ENCODE results near the gene ADGRB2. TPM values are rescaled to one million over a fixed set of nuclear protein-coding genes. Genes with fewer than 3 reads are reported as not detected.

ADGRB2 gene
- total RNA-seq, 1 experiment from 2014 or later: 15.6 TPM

DNA sequence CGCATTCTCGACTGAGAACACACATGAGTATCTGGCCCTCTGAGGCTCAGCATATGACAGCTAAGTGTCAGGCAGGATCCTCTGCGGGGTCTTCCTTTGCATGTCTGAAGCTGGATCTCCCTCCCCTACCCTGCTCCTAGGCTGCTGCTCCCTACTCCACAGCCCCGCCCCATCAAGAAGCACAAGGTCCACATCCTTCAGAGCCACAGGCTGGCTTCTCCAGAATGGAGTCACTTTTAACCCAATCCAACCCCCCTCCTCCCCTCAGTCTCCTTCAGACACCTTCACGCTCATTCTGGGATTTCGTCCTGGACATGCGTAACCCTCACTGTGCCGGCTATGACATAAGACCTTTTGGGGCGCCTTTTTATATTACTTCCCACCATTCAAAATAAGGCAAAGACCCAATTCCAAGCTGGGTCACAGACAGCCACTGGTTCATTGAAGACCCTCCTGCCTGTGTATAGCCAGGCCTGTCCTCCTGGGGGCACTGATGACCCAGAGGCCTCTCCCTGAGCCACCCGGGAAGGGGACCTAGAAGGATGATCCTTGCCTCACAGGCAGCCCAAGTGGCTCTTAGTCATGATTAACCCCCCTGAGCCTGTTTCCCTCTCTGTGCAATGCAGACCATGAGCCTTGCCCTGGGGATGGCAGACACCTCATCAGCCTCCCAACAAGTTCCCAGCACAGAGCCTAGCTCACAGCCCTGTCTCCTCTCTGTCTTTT lies 4.7 kb downstream of the ADGRB2 start:
- Histone ChIP-seq H3K79me2 (ENCODE audit: low read depth) (no peaks in the 10 kb centered on the region), H2AFZ (no peak overlapping the region), H3F3A (ENCODE audit: insufficient read depth, low read depth) (peaks cover 38% of the 10 kb centered on the region; the same call in 1 of the 2 replicates), H3K4me1 (replicated peaks; ENCODE audit: insufficient read depth) (peaks cover 46% of the 10 kb centered on the region), H3K4me2 (peak overlapping the region; percentile 75), H4K20me1 (ENCODE audit: insufficient read depth) (no peaks in the 10 kb centered on the region; the same call in 1 of the 2 replicates), H3K4me3 (no peak overlapping the region), H3K9me3 (ENCODE audit: insufficient read depth, low read depth) (no peaks in the 10 kb centered on the region), H3K36me3 (ENCODE audit: low read depth) (no peaks in the 10 kb centered on the region), H3K27me3 (ENCODE audit: insufficient read depth, low read depth) (peaks cover 5% of the 10 kb centered on the region; the same call in 1 of the 2 replicates), H3K27ac (no peak overlapping the region), H3K9me2 (ENCODE audit: insufficient read depth) (no peaks in the 10 kb centered on the region)
- CTCF ChIA-PET: interaction anchor here (1.5 to 1.6 kb wide), 2 partner anchors 14 to 30 kb away, joined by 3 to 14 read pairs; no protein-coding TSS in a partner anchor
- DNase-seq: no peak
- TF ChIP-seq, protein P1, sequence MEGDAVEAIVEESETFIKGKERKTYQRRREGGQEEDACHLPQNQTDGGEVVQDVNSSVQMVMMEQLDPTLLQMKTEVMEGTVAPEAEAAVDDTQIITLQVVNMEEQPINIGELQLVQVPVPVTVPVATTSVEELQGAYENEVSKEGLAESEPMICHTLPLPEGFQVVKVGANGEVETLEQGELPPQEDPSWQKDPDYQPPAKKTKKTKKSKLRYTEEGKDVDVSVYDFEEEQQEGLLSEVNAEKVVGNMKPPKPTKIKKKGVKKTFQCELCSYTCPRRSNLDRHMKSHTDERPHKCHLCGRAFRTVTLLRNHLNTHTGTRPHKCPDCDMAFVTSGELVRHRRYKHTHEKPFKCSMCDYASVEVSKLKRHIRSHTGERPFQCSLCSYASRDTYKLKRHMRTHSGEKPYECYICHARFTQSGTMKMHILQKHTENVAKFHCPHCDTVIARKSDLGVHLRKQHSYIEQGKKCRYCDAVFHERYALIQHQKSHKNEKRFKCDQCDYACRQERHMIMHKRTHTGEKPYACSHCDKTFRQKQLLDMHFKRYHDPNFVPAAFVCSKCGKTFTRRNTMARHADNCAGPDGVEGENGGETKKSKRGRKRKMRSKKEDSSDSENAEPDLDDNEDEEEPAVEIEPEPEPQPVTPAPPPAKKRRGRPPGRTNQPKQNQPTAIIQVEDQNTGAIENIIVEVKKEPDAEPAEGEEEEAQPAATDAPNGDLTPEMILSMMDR (conservative IDR thresholded peaks at IDR 0.05): 0 out of 2 replicates have a peak, but pooled peaks have one; percentile 20
- no peak for TF ChIP-seq EZH2 (IDR thresholded peaks at IDR 0.05; ENCODE audit: low read depth)
- POLR2A ChIA-PET (ENCODE audit: unreplicated experiment): no interaction called here
- BruUV-seq (replicated peaks): no TSS peak
- intact Hi-C loops (cut with micrococcal nuclease; ENCODE audit: unreplicated experiment): loop anchor here (5.0 kb wide), 2 partner anchors 42 to 253 kb away; partner anchors contain the start of gene KHDRBS1

DNA sequence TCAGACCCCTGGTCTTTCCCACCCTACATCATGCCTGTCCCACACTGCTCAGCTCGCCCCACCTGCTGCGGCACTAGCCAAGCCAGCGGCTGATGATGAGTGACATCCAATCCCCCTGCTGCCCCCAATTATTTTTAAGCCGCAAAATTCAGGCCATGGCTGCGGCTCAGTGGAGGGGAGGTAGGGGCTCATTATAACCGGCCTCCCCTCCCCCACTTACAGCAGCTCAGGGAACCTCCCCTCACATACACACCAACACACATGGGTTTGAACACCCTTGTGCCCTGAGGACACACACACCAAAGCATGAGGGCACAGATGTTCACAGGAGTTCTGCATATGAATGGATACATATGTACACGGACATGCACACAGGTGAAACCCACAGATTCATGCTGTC lies 5.3 kb downstream of the ADGRB2 start:
- peaks cover 47% of the 10 kb centered on the region for H3K4me1 ChIP-seq (replicated peaks; ENCODE audit: insufficient read depth)
- POLR2A ChIA-PET (ENCODE audit: unreplicated experiment): no interaction called here
- H4K20me1 ChIP-seq (ENCODE audit: insufficient read depth): no peaks in the 10 kb centered on the region; the same call in 1 of the 2 replicates
- no peaks in the 10 kb centered on the region for H3K9me3 ChIP-seq (ENCODE audit: insufficient read depth, low read depth)
- H3K27me3 ChIP-seq (ENCODE audit: insufficient read depth, low read depth): peaks cover 5% of the 10 kb centered on the region; the same call in 1 of the 2 replicates
- intact Hi-C loops (cut with micrococcal nuclease; ENCODE audit: unreplicated experiment): no loop called here
- H3K27ac ChIP-seq: no peak overlapping the region
- DNase-seq: no peak
- no peak overlapping the region for H3K4me3 ChIP-seq
- no peaks in the 10 kb centered on the region for H3K36me3 ChIP-seq (ENCODE audit: low read depth)
- H2AFZ ChIP-seq: no peak overlapping the region
- H3K79me2 ChIP-seq (ENCODE audit: low read depth): no peaks in the 10 kb centered on the region
- no peaks in the 10 kb centered on the region for H3K9me2 ChIP-seq (ENCODE audit: insufficient read depth)
- H3F3A ChIP-seq (ENCODE audit: insufficient read depth, low read depth): peaks cover 38% of the 10 kb centered on the region; the same call in 1 of the 2 replicates
- no TSS peak for BruUV-seq (replicated peaks)
- TF ChIP-seq, protein P1 (conservative IDR thresholded peaks at IDR 0.05): no peak
- no peak for TF ChIP-seq EZH2 (IDR thresholded peaks at IDR 0.05; ENCODE audit: low read depth)
- CTCF ChIA-PET: no interaction called here
- H3K4me2 ChIP-seq: no peak overlapping the region

DNA sequence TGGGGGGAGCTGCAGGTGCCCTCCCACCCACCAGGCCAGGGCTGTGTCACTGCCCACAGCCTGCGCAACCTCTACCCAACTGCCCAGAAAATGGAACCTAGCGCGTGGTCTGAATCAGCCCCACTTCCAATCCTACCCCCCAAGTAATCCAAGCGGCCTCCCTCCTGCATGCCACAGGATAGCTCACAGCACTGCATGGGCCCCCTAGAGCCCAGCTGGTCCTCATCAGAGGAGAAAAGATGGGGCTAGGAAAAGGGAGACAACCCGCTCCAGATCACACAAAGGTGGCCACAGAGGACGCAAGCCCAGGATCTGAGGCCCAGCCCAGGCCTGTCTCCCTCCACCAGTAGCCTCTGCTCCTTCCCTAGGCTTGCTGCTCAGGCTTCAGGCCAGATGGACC lies 6.2 kb downstream of the ADGRB2 start:
- no TSS peak for BruUV-seq (replicated peaks)
- Histone ChIP-seq H3K9me3 (ENCODE audit: insufficient read depth, low read depth) (no peaks in the 10 kb centered on the region), H3K9me2 (ENCODE audit: insufficient read depth) (no peaks in the 10 kb centered on the region), H3K4me3 (no peak overlapping the region), H3K27me3 (ENCODE audit: insufficient read depth, low read depth) (peaks cover 2% of the 10 kb centered on the region; the same call in 1 of the 2 replicates), H3K79me2 (ENCODE audit: low read depth) (no peaks in the 10 kb centered on the region), H3K27ac (no peak overlapping the region), H4K20me1 (ENCODE audit: insufficient read depth) (no peaks in the 10 kb centered on the region; the same call in 1 of the 2 replicates), H3F3A (ENCODE audit: insufficient read depth, low read depth) (peaks cover 38% of the 10 kb centered on the region; the same call in 1 of the 2 replicates), H2AFZ (no peak overlapping the region), H3K36me3 (ENCODE audit: low read depth) (no peaks in the 10 kb centered on the region), H3K4me1 (replicated peaks; ENCODE audit: insufficient read depth) (peaks cover 45% of the 10 kb centered on the region), H3K4me2 (no peak overlapping the region)
- DNase-seq: no peak
- TF ChIP-seq, protein P1 (conservative IDR thresholded peaks at IDR 0.05): no peak
- no peak for TF ChIP-seq EZH2 (IDR thresholded peaks at IDR 0.05; ENCODE audit: low read depth)
- intact Hi-C loops (cut with micrococcal nuclease; ENCODE audit: unreplicated experiment): no loop called here
- CTCF ChIA-PET: no interaction called here
- POLR2A ChIA-PET (ENCODE audit: unreplicated experiment): no interaction called here
